ENCODE data around the gene VPS50. TPM values are rescaled to one million over a fixed set of nuclear protein-coding genes. Genes with fewer than 3 reads are reported as not detected.
A peak's percentile ranks its signal among the peaks of the same experiment; 100 is the strongest.

Gene VPS50
- total and polyA plus RNA-seq, 2 donors (not counting 1 experiment from before 2014, with no cell fraction given), result 9.4 to 54.1 TPM

- H3K4me1 Mint-ChIP-seq, result peaks cover 15% of the 10 kb centered on the region
- H3K27ac ChIP-seq (ENCODE audit: low read length in 2 of 2), result no peak within 1 kb of the TSS
- no peaks in the 10 kb centered on the region for H3K9me3 ChIP-seq (ENCODE audit: control extremely low read depth in 1 of 3, control insufficient read depth in 2 of 3, insufficient read depth in 1 of 3, low read length in 2 of 3)
- H4K20me1 ChIP-seq (ENCODE audit: control insufficient read depth, insufficient read depth, low read length, poor library complexity, severe bottlenecking), result no peaks in the 10 kb centered on the region
- ChIA-PET CTCF (interaction anchor here (0.9 to 1.7 kb wide), 5 partner anchors 9 to 119 kb away, joined by 3 to 11 read pairs (median 3); partner anchors contain the start of gene SAMD9), POLR2A (no interaction called here)
- H3K27me3 Mint-ChIP-seq, result no peaks in the 10 kb centered on the region
- ATAC-seq (ENCODE audit: low read depth) (no peak), DNase-seq (no peak)
- TF ChIP-seq EZH2 (IDR thresholded peaks at IDR 0.05; ENCODE audit: borderline replicate concordance, insufficient read depth, low read depth, low read length, poor library complexity, severe bottlenecking) (no peak), CTCF (IDR thresholded peaks at IDR 0.05) (no peak)
- 78% methylated on average over 2 of the region's 2 CpGs for WGBS (ENCODE audit: insufficient coverage)
- H3K4me1 ChIP-seq (ENCODE audit: control insufficient read depth in 2 of 2, insufficient read depth in 2 of 2, low read length in 2 of 2), result peaks cover 6 to 7% of the 10 kb centered on the region in 2 donors
- no peaks in the 10 kb centered on the region for H3K79me2 ChIP-seq (ENCODE audit: control insufficient read depth, insufficient read depth, low read length)
- no peak within 1 kb of the TSS for H3K27ac Mint-ChIP-seq
- no peak within 1 kb of the TSS for H3K4me2 ChIP-seq (replicated peaks; ENCODE audit: low read depth, low read length, poor library complexity, severe bottlenecking)
- intact Hi-C loops (cut with micrococcal nuclease), result loop anchor here (5.0 kb wide), 1 partner anchor 59 kb away; no protein-coding TSS in a partner anchor
- H3K9me3 Mint-ChIP-seq (ENCODE audit: insufficient read depth), result no peaks in the 10 kb centered on the region
- no peak within 1 kb of the TSS for H3K4me3 Mint-ChIP-seq
- H3K27me3 ChIP-seq (replicated peaks in 1 of 4; ENCODE audit: control extremely low read depth in 1 of 4, control insufficient read depth in 3 of 4, insufficient read depth in 4 of 4, low read length in 3 of 4), result no peaks in the 10 kb centered on the region
- H3K9ac ChIP-seq (ENCODE audit: low read length), result no peak within 1 kb of the TSS
- H3K4me3 ChIP-seq (ENCODE audit: control extremely low read depth in 1 of 5, extremely low read depth in 1 of 5, insufficient read depth in 1 of 5, low read depth in 2 of 5, low read length in 4 of 5), result no peak within 1 kb of the TSS
- H3K36me3 ChIP-seq (replicated peaks in 1 of 2; ENCODE audit: control extremely low read depth in 1 of 2, control insufficient read depth in 1 of 2, extremely low read depth in 1 of 2, insufficient read depth in 2 of 2, low read length in 1 of 2), result no peaks in the 10 kb centered on the region
- no peak within 1 kb of the TSS for H2AFZ ChIP-seq (ENCODE audit: insufficient read depth, low read depth, low read length, poor library complexity, severe bottlenecking)
Observed at GRCh38 chr7:93226310-93226709, 5.9 kb upstream of the VPS50 start, which contains the start of gene HEPACAM2. Gene HEPACAM2, minus strand, starts transcription at chr7:93226469.

- TF ChIP-seq CTCF (IDR thresholded peaks at IDR 0.05) (peak; percentile 91), EZH2 (IDR thresholded peaks at IDR 0.05; ENCODE audit: borderline replicate concordance, insufficient read depth, low read depth, low read length, poor library complexity, severe bottlenecking) (no peak)
- Mint-ChIP-seq H3K27me3 (no peaks in the 10 kb centered on the region), H3K4me1 (peaks cover 25% of the 10 kb centered on the region), H3K9me3 (ENCODE audit: insufficient read depth) (no peaks in the 10 kb centered on the region), H3K4me3 (no peak overlapping the region), H3K27ac (no peak overlapping the region)
- no CpG with 5 or more reads among the region's 2 CpGs for WGBS (ENCODE audit: insufficient coverage)
- Histone ChIP-seq H3K9me3 (ENCODE audit: control extremely low read depth in 1 of 3, control insufficient read depth in 2 of 3, insufficient read depth in 1 of 3, low read length in 2 of 3) (no peaks in the 10 kb centered on the region), H3K4me1 (ENCODE audit: control insufficient read depth in 2 of 2, insufficient read depth in 2 of 2, low read length in 2 of 2) (peaks cover 14 to 15% of the 10 kb centered on the region in 2 donors), H3K79me2 (ENCODE audit: control insufficient read depth, insufficient read depth, low read length) (peaks cover 11% of the 10 kb centered on the region), H4K20me1 (ENCODE audit: control insufficient read depth, insufficient read depth, low read length, poor library complexity, severe bottlenecking) (no peaks in the 10 kb centered on the region), H3K27ac (ENCODE audit: low read length in 2 of 2) (peak overlapping the region in 1 of 2 donors; percentile 28), H3K4me2 (replicated peaks; ENCODE audit: low read depth, low read length, poor library complexity, severe bottlenecking) (peak overlapping the region; percentile 12), H3K36me3 (replicated peaks in 1 of 2; ENCODE audit: control extremely low read depth in 1 of 2, control insufficient read depth in 1 of 2, extremely low read depth in 1 of 2, insufficient read depth in 2 of 2, low read length in 1 of 2) (no peaks in the 10 kb centered on the region), H3K9ac (ENCODE audit: low read length) (no peak overlapping the region), H2AFZ (ENCODE audit: insufficient read depth, low read depth, low read length, poor library complexity, severe bottlenecking) (peak overlapping the region; percentile 55), H3K4me3 (ENCODE audit: control extremely low read depth in 1 of 5, extremely low read depth in 1 of 5, insufficient read depth in 1 of 5, low read depth in 2 of 5, low read length in 4 of 5) (no peak overlapping the region), H3K27me3 (replicated peaks in 1 of 4; ENCODE audit: control extremely low read depth in 1 of 4, control insufficient read depth in 3 of 4, insufficient read depth in 4 of 4, low read length in 3 of 4) (no peaks in the 10 kb centered on the region)
- DNase-seq (peak; percentile 77), ATAC-seq (ENCODE audit: low read depth) (no peak)
- POLR2A ChIA-PET, result no interaction called here
- intact Hi-C loops (cut with micrococcal nuclease), result loop anchor here (1.0 to 5.0 kb wide), 3 partner anchors 61 to 136 kb away; no protein-coding TSS in a partner anchor
- CTCF ChIA-PET, result interaction anchor here (0.8 to 1.9 kb wide), 19 partner anchors 11 to 700 kb away, joined by 3 to 11 read pairs (median 4); partner anchors contain the start of genes PEX1, RBM48 and SAMD9
Observed at GRCh38 chr7:93228302-93228701, 3.9 kb upstream of the VPS50 start.
